K562 (cell line): Measurements from ENCODE around the gene RPL36AL. TPM values are rescaled to one million over a fixed set of nuclear protein-coding genes. Genes with fewer than 3 reads are reported as not detected.

Source experiments
- ATAC-seq: fragments of 200-7000 bp; cut with Tn5 transposase; 3 replicates; pipeline ENCODE4 v1.9.1; 2020; ENCODE audit warnings: moderate library complexity
- BruUV-seq: library from RNA; stranded (reverse); fragments of 400-500 nt; replicated peaks from 2 replicates; lab custom pipeline; 2021; lab: Mats Ljungman, UMichigan
- CTCF ChIA-PET: fragments of 300-600 bp; formaldehyde crosslinking; extraction: SDS; loops from one replicate; lab custom pipeline; 2021; ENCODE audit warnings: low intra/inter-chr PET ratio; lab: Yijun Ruan, JAX
- POLR2A ChIA-PET: fragments of 300-600, 350-650 bp; sonication (Branson Sonifier 250); formaldehyde crosslinking; extraction: SDS; loops from one replicate; lab custom pipeline; 2021; ENCODE audit warnings: antibody characterized with exemption, inconsistent platforms; lab: Yijun Ruan, JAX
- DNase-seq, 4 experiments: peaks; one replicate each; pipeline versions ENCODE4 v3.0.0 to v3.0.0-alpha.2; 2011 to 2018; ENCODE audit warnings: low spot score in 3 of 4, mixed read lengths in 3 of 4; ENCODE audit errors: extremely low read depth in 1 of 4
- FAIRE-seq: peaks from 2 replicates; lab custom pipeline; 2011; peaks lifted over from hg19 to GRCh38; lab: Jason Lieb, UNC
- H2AFZ ChIP-seq: 2 replicates; pipeline ENCODE4 v1.6.0; 2011; ENCODE audit warnings: low read depth, low read length, control low read depth, inconsistent platforms
- H3K27ac ChIP-seq: fragments of 200-600 bp; 3 replicates; pipeline ENCODE4 v1.8.0; 2011; ENCODE audit warnings: low read depth, mild to moderate bottlenecking, control low read depth, inconsistent platforms, low read length, moderate library complexity, mixed read lengths; ENCODE audit errors: extremely low read depth
- H3K27me3 ChIP-seq, 2 experiments: fragments of 300-600 bp in 1 of 2; 2 replicates in 1 of 2; 3 replicates in 1 of 2; pipeline versions ENCODE4 v1.6.0 to v1.8.0; 2011; ENCODE audit warnings: inconsistent platforms in 2 of 2, low read length in 2 of 2, mild to moderate bottlenecking in 1 of 2, mixed read lengths in 1 of 2, moderate library complexity in 1 of 2; ENCODE audit not compliant: control insufficient read depth in 2 of 2, insufficient read depth in 2 of 2
- H3K36me3 ChIP-seq: fragments of 300-600 bp; 3 replicates; pipeline ENCODE4 v1.8.0; 2011; ENCODE audit warnings: mild to moderate bottlenecking, low read length, inconsistent platforms; ENCODE audit not compliant: control insufficient read depth, insufficient read depth
- H3K4me1 ChIP-seq, 2 experiments: fragments of 200-600 bp in 1 of 2; replicated peaks in 1 of 2; 2 replicates in 1 of 2; 3 replicates in 1 of 2; pipeline versions ENCODE4 v1.5.1 to v1.8.0; 2011; ENCODE audit warnings: inconsistent platforms in 2 of 2, low read length in 2 of 2, mild to moderate bottlenecking in 1 of 2, mixed read lengths in 1 of 2, moderate library complexity in 1 of 2; ENCODE audit not compliant: control insufficient read depth in 2 of 2, insufficient read depth in 2 of 2
- H3K4me2 ChIP-seq: 2 replicates; pipeline ENCODE4 v1.6.1; 2011; ENCODE audit warnings: low read length, control low read depth, inconsistent platforms, mixed read lengths; ENCODE audit not compliant: insufficient read depth
- H3K4me3 ChIP-seq: fragments of 200-600 bp; sonication (generic), shearing (Covaris generic); 2 replicates; pipeline ENCODE4 v1.5.1; 2016; ENCODE audit warnings: control low read depth, inconsistent platforms
- H3K79me2 ChIP-seq: fragments of 200-600 bp; 3 replicates; pipeline ENCODE4 v1.8.0; 2011; ENCODE audit warnings: low read length, inconsistent platforms; ENCODE audit not compliant: control insufficient read depth, insufficient read depth
- H3K9ac ChIP-seq, 2 experiments: 2 replicates each; pipeline versions ENCODE4 v1.6.0 to v1.6.1; 2011; ENCODE audit warnings: low read depth in 2 of 2, low read length in 2 of 2, control low read depth in 1 of 2, inconsistent platforms in 1 of 2, mild to moderate bottlenecking in 1 of 2, mixed read lengths in 1 of 2; ENCODE audit not compliant: insufficient read depth in 1 of 2
- H3K9me1 ChIP-seq: one replicate; pipeline ENCODE4 v1.6.0; 2011; ENCODE audit warnings: inconsistent platforms, mild to moderate bottlenecking, low read length, moderate library complexity; ENCODE audit not compliant: control insufficient read depth, insufficient read depth
- H3K9me3 ChIP-seq: replicated peaks from 2 replicates; pipeline ENCODE4 v1.5.1; 2011; ENCODE audit warnings: low read depth, low read length, inconsistent platforms; ENCODE audit not compliant: control insufficient read depth, insufficient read depth
- H4K20me1 ChIP-seq: replicated peaks from 2 replicates; pipeline ENCODE4 v1.6.1; 2011; ENCODE audit warnings: low read length, inconsistent platforms, mixed read lengths; ENCODE audit not compliant: control insufficient read depth, insufficient read depth
- C11orf30 ChIP-seq: fragments of 450-650 bp; IDR thresholded peaks from 2 replicates; pipeline ENCODE4 v1.6.1; 2016; ENCODE audit warnings: low read depth, mild to moderate bottlenecking
- CHAMP1 ChIP-seq: fragments of 450-650 bp; IDR thresholded peaks from 2 replicates; pipeline ENCODE4 v1.6.1; 2016; ENCODE audit warnings: mild to moderate bottlenecking
- E2F6 ChIP-seq, 2 experiments: IDR thresholded peaks; 2 replicates each; pipeline ENCODE4 v1.6.1; 2011; ENCODE audit warnings: borderline replicate concordance in 1 of 2, control low read depth in 1 of 2, low read depth in 1 of 2, low read length in 1 of 2, mild to moderate bottlenecking in 1 of 2, mixed read lengths in 1 of 2, moderate library complexity in 1 of 2; ENCODE audit not compliant: insufficient read depth in 1 of 2, insufficient read length in 1 of 2, poor library complexity in 1 of 2, severe bottlenecking in 1 of 2; ENCODE audit errors: extremely low read depth in 1 of 2
- MAFF ChIP-seq: IDR thresholded peaks from 2 replicates; pipeline ENCODE4 v1.6.1; 2012; ENCODE audit warnings: low read length, improper control_type of control experiment
- MAFG ChIP-seq: fragments of 450-650 bp; conservative IDR thresholded peaks from 2 replicates; pipeline ENCODE4 v1.6.1; 2016; ENCODE audit warnings: missing genetic modification characterization, missing compliant biosample characterization
- MAFK ChIP-seq: IDR thresholded peaks from 2 replicates; pipeline ENCODE4 v1.6.1; 2011; ENCODE audit warnings: low read length, improper control_type of control experiment
- POU5F1 ChIP-seq: fragments of 150-350 bp; IDR thresholded peaks from 2 replicates; pipeline ENCODE4 v1.6.1; 2014; ENCODE audit warnings: borderline replicate concordance, low read length, low read depth, mild to moderate bottlenecking; ENCODE audit not compliant: partially characterized antibody
- TRIM25 ChIP-seq: fragments of 450-650 bp; IDR thresholded peaks from 2 replicates; pipeline ENCODE4 v1.7.0; 2016; ENCODE audit warnings: borderline replicate concordance
- ZNF316 ChIP-seq: fragments of 450-650 bp; IDR thresholded peaks from 2 replicates; pipeline ENCODE4 v1.6.1; 2016
- WGBS: fragments of 100-300 bp; shearing (Covaris generic); methylation state at CpG from one replicate; pipeline ENCODE4 v1.1.6; 2016; ENCODE audit warnings: low coverage, mixed read lengths; ENCODE audit not compliant: insufficient coverage; ENCODE audit errors: missing lambda C conversion rate; 5-methylcytosine and 5-hydroxymethylcytosine counted together
- in situ Hi-C: fragments of 300-500 bp; cut with MboI; formaldehyde crosslinking; loops from 4 replicates; pipeline ENCODE4 v1.15.0; 2018; ENCODE audit warnings: inconsistent platforms, mixed read lengths
- intact Hi-C: fragments of 100-400 bp; cut with micrococcal nuclease; formaldehyde crosslinking; loops from 2 replicates; pipeline ENCODE4 v1.14.2; 2022
- polyA plus RNA-seq, 8 experiments: library from polyadenylated mRNA; depleted of rRNA in 4 of 8; stranded (reverse) in 5 of 8; unstranded in 3 of 8; fragments of >200 nt; fragmentation: Nextera tagmentation in 2 of 8; fragmentation: Illumina TruSeq in 1 of 8; extraction: Ambion mirVana in 2 of 8; extraction: Trizol in 1 of 8; gene quantifications; 2 replicates each; pipeline versions ENCODE4 v1.2.1 to v1.2.3, GENCODE V29; 2011 to 2014; ENCODE audit warnings: inconsistent platforms in 1 of 8, missing spikeins in 1 of 8
- total RNA-seq, 7 experiments: library from RNA; depleted of rRNA in 6 of 7; stranded (reverse); fragments of >200 nt in 6 of 7; fragmentation: Illumina TruSeq in 2 of 7; extraction: Trizol in 2 of 7; gene quantifications; 2 replicates each; pipeline versions ENCODE4 v1.2.1 to v1.2.3, GENCODE V29; 2011 to 2021; ENCODE audit warnings: low replicate concordance in 1 of 7

Gene RPL36AL
- total and polyA plus RNA-seq, 9 of the 15 experiments (the other 6 are each of a cell fraction or from before 2014, with no cell fraction given): 146 to 674 (median 360) TPM

DNA sequence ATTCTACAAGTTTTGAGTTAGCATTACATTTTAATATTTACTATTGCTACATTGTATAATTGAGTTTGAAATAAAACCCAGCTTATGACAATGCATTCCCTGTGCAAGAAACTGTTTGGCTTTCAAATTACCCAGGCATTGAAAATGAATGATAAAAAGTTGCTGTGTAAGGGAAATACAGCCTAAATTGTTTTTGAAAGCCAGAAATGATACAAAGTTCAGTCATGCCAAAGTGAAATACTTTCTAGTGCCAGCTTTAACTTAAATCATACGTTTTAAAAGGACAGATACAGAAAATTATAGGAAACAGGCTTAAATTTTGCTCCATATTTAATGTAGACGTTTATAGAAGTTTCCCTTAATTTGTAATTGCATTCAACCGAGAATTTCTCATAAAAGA is 3.0 kb upstream of the RPL36AL start:
- FAIRE-seq: no peak
- ChIA-PET CTCF (no interaction called here), POLR2A (interaction anchor here (0.6 to 5.3 kb wide), 5 partner anchors 8 to 229 kb away, joined by 3 to 36 read pairs (median 5); partner anchors contain the start of genes DNAAF2 and NEMF)
- Histone ChIP-seq H3K4me3 (peak overlapping the region; percentile 24), H3K27me3 (no peaks in the 10 kb centered on the region), H3K4me2 (peak overlapping the region; percentile 57), H3K79me2 (peaks cover 87% of the 10 kb centered on the region), H2AFZ (no peak overlapping the region), H3K9ac (peak overlapping the region in 1 of 2 experiments; percentile 97; a peak in 2 of 4 replicates), H3K36me3 (peaks cover 53% of the 10 kb centered on the region; the same call in 1 of the 3 replicates), H4K20me1 (peaks cover 7% of the 10 kb centered on the region), H3K4me1 (peaks cover 4 to 10% of the 10 kb centered on the region in 2 experiments; a peak in 3 of 5 replicates), H3K27ac (peak overlapping the region; percentile 59; the same call in 2 of the 3 replicates), H3K9me3 (no peaks in the 10 kb centered on the region), H3K9me1 (no peaks in the 10 kb centered on the region)
- in situ Hi-C loops: no loop called here
- no peak for ATAC-seq
- 2% methylated on average over 3 of the region's 3 CpGs for WGBS
- BruUV-seq: no TSS peak
- TF ChIP-seq C11orf30: peak; percentile 79
- TF ChIP-seq MAFF: peak; percentile 64
- TF ChIP-seq MAFK: 0 out of 2 replicates have a peak, but pooled peaks have one; percentile 35
- TF ChIP-seq CHAMP1: no peak
- no peak for TF ChIP-seq E2F6 (IDR thresholded peaks at IDR 0.05; ENCODE audit: borderline replicate concordance in 1 of 2, extremely low read depth in 1 of 2, insufficient read depth in 1 of 2, insufficient read length in 1 of 2, low read depth in 1 of 2, low read length in 1 of 2, poor library complexity in 1 of 2, severe bottlenecking in 1 of 2)
- TF ChIP-seq ZNF316: peak; percentile 85
- TF ChIP-seq POU5F1: no peak
- peak; percentile 64 for TF ChIP-seq MAFG (tag)
- TF ChIP-seq TRIM25: no peak
- no peak for DNase-seq
- intact Hi-C loops: loop anchor here (5.0 to 10.0 kb wide), 2 partner anchors 36 to 159 kb away; partner anchors contain the start of gene RPS29
